OCI-LY7 (cell line): ENCODE results near the gene GPR87. TPM values are rescaled to one million over a fixed set of nuclear protein-coding genes. Genes with fewer than 3 reads are reported as not detected.

Experiments used
- BruUV-seq: library from RNA; stranded (reverse); fragments of 400-500 nt; replicated peaks from 2 replicates; lab custom pipeline; 2021; lab: Mats Ljungman, UMichigan
- CTCF ChIA-PET: fragments of 300-600 bp; sonication (Branson Sonifier 250); formaldehyde crosslinking; loops from one replicate; lab custom pipeline; 2022; ENCODE audit warnings: antibody characterized with exemption; ENCODE audit not compliant: unreplicated experiment; lab: Charles Lee
- POLR2A ChIA-PET: fragments of 300-600 bp; sonication (Branson Sonifier 250); formaldehyde crosslinking; loops from one replicate; lab custom pipeline; 2022; ENCODE audit warnings: antibody characterized with exemption; lab: Charles Lee
- DNase-seq: peaks from one replicate; pipeline ENCODE4 v3.0.0-alpha.2; 2015; ENCODE audit warnings: low spot score
- H2AFZ ChIP-seq: fragments of 200-600 bp; sonication (generic), shearing (Covaris generic); 2 replicates; pipeline ENCODE4 v1.6.1; 2014; ENCODE audit warnings: mild to moderate bottlenecking, antibody characterized with exemption, low read length, moderate library complexity
- H3K27ac ChIP-seq: fragments of 200-600 bp; sonication (generic); 2 replicates; pipeline ENCODE4 v1.5.1; 2014; ENCODE audit warnings: mixed run types, low read depth, mild to moderate bottlenecking, moderate library complexity, low read length, inconsistent platforms; ENCODE audit not compliant: poor library complexity, severe bottlenecking
- H3K36me3 ChIP-seq: fragments of 200-600 bp; sonication (generic); 2 replicates; pipeline ENCODE4 v1.6.1; 2014; ENCODE audit warnings: mild to moderate bottlenecking, antibody characterized with exemption, low read length, moderate library complexity, mixed read lengths; ENCODE audit not compliant: insufficient read depth
- H3K4me1 ChIP-seq: fragments of 200-600 bp; sonication (generic); 2 replicates; pipeline ENCODE4 v1.5.1; 2014; ENCODE audit warnings: mild to moderate bottlenecking, low read length; ENCODE audit not compliant: insufficient read depth, poor library complexity, severe bottlenecking
- H3K4me2 ChIP-seq: fragments of 200-600 bp; sonication (generic); 2 replicates; pipeline ENCODE4 v1.6.1; 2014; ENCODE audit warnings: mild to moderate bottlenecking, low read length
- H3K4me3 ChIP-seq: fragments of 200-600 bp; sonication (generic); 2 replicates; pipeline ENCODE4 v1.5.1; 2014; ENCODE audit warnings: mild to moderate bottlenecking, low read depth, low read length; ENCODE audit not compliant: poor library complexity, severe bottlenecking
- H3K79me2 ChIP-seq: fragments of 200-600 bp; sonication (generic); 2 replicates; pipeline ENCODE4 v1.6.1; 2016; ENCODE audit warnings: low read depth, mild to moderate bottlenecking, low read length, moderate library complexity, mixed read lengths; ENCODE audit not compliant: insufficient read depth
- H3K9me2 ChIP-seq: fragments of 200-600 bp; sonication (generic); 2 replicates; pipeline ENCODE4 v1.6.1; 2016; ENCODE audit warnings: mild to moderate bottlenecking, low read length, mixed read lengths; ENCODE audit not compliant: insufficient read depth
- H3K9me3 ChIP-seq: fragments of 200-600 bp; sonication (generic); 2 replicates; pipeline ENCODE4 v1.6.1; 2014; ENCODE audit warnings: mild to moderate bottlenecking, mixed run types, low read length, mixed read lengths
- H4K20me1 ChIP-seq: fragments of 200-600 bp; sonication (generic); 2 replicates; pipeline ENCODE4 v1.6.1; 2014; ENCODE audit warnings: mild to moderate bottlenecking, antibody characterized with exemption, low read length, moderate library complexity, mixed read lengths; ENCODE audit not compliant: insufficient read depth
- EZH2phosphoT487 ChIP-seq: fragments of 200-600 bp; sonication (generic); IDR thresholded peaks from 2 replicates; pipeline ENCODE4 v1.6.1; 2018; ENCODE audit warnings: low read depth, borderline replicate concordance, mild to moderate bottlenecking, mixed run types, antibody characterized with exemption, low read length, moderate library complexity, mixed read lengths
- intact Hi-C: fragments of 100-400 bp; cut with micrococcal nuclease; formaldehyde crosslinking; loops from one replicate; pipeline ENCODE4 v1.10.0; 2022; ENCODE audit not compliant: unreplicated experiment
- total RNA-seq, 2 experiments: library from RNA; depleted of rRNA in 1 of 2; stranded (reverse); fragments of >200 nt in 1 of 2; shearing (Covaris generic) in 1 of 2; gene quantifications; 2 replicates each; pipeline ENCODE4 v1.2.3, GENCODE V29; 2014 to 2022
- TF ChIP-seq, protein P1 (sequence below): fragments of 200-600 bp; sonication (generic); conservative IDR thresholded peaks from 2 replicates; pipeline ENCODE4 v1.5.1; 2014; ENCODE audit warnings: mild to moderate bottlenecking, antibody characterized with exemption, low read length, moderate library complexity, mixed read lengths

GPR87 gene
- total RNA-seq, 2 experiments from 2014 or later, result not detected

DNA sequence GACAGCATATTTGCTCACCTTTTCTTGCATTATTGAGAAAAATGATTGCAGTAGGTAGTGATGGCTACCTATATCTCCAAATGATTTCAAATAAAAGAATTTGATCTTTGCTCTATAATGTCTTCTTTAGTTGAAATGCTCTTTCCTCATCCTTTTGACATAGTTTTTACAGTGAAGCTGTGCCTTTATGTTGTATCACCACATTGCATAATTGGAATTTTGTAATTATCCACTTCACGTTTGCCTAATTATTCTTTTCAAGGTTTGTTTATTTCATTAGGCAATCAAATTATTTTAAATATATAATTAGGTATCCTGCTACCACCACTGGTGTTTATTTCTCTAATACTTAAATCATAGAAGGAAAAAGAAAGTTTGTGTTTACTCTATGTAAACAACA is 34.0 kb upstream of the GPR87 start:
- POLR2A ChIA-PET, result no interaction called here
- Histone ChIP-seq H3K79me2 (no peaks in the 10 kb centered on the region), H3K9me2 (no peaks in the 10 kb centered on the region), H3K36me3 (no peaks in the 10 kb centered on the region), H2AFZ (no peak overlapping the region), H3K27ac (no peak overlapping the region), H3K9me3 (no peaks in the 10 kb centered on the region), H3K4me3 (no peak overlapping the region), H3K4me1 (no peaks in the 10 kb centered on the region), H4K20me1 (no peaks in the 10 kb centered on the region), H3K4me2 (no peak overlapping the region)
- intact Hi-C loops, result no loop called here
- TF ChIP-seq, protein P1, sequence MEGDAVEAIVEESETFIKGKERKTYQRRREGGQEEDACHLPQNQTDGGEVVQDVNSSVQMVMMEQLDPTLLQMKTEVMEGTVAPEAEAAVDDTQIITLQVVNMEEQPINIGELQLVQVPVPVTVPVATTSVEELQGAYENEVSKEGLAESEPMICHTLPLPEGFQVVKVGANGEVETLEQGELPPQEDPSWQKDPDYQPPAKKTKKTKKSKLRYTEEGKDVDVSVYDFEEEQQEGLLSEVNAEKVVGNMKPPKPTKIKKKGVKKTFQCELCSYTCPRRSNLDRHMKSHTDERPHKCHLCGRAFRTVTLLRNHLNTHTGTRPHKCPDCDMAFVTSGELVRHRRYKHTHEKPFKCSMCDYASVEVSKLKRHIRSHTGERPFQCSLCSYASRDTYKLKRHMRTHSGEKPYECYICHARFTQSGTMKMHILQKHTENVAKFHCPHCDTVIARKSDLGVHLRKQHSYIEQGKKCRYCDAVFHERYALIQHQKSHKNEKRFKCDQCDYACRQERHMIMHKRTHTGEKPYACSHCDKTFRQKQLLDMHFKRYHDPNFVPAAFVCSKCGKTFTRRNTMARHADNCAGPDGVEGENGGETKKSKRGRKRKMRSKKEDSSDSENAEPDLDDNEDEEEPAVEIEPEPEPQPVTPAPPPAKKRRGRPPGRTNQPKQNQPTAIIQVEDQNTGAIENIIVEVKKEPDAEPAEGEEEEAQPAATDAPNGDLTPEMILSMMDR, result no peak
- no peak for TF ChIP-seq EZH2phosphoT487
- no TSS peak for BruUV-seq
- CTCF ChIA-PET, result no interaction called here
- no peak for DNase-seq

DNA sequence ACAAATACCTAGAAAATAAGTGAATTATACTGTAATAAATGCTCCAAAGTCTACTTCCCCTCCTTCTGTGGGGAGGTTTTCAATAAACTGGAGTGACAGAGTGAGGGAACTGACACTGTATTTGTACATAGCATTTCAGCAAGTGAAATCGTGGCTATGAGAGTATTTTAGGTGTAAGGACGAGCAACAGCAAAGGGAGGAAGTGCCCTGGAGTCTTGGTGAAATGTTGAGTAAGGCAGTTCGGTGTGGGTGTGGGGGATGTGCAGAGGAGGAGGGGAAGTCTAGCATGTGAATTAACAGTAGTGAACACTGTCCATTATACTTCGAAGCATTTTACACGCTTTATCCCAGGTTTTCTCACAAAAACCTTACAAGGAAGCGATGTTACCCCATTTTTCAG is 30.8 kb upstream of the GPR87 start:
- POLR2A ChIA-PET, result no interaction called here
- Histone ChIP-seq H3K79me2 (no peaks in the 10 kb centered on the region), H3K27ac (no peak overlapping the region), H3K9me3 (no peaks in the 10 kb centered on the region), H2AFZ (no peak overlapping the region), H3K4me3 (no peak overlapping the region), H4K20me1 (no peaks in the 10 kb centered on the region), H3K9me2 (no peaks in the 10 kb centered on the region), H3K36me3 (no peaks in the 10 kb centered on the region), H3K4me2 (no peak overlapping the region), H3K4me1 (no peaks in the 10 kb centered on the region)
- CTCF ChIA-PET, result no interaction called here
- intact Hi-C loops, result no loop called here
- BruUV-seq, result no TSS peak
- no peak for DNase-seq
- TF ChIP-seq EZH2phosphoT487, result no peak
- TF ChIP-seq, protein P1, result no peak

DNA sequence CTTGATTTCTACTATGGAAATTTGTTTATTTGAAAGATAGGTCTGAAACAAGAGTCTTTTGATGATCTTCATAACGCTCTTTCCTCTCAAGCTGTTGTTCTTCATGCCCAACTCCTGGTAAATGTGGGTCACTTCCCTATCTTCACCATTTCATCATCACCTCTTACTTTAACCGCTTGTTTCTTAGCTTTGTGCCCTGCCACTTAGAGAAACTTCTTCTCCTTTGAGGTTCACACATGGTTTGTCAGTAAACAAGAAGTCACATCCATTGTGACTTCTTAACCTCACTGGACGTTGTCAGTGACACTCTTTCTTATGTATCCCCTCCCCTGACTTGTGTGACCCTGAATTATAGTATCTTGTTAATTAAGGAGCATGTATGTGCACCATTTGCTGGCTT is 29.7 kb upstream of the GPR87 start:
- no peak overlapping the region for H3K27ac ChIP-seq
- intact Hi-C loops, result no loop called here
- H3K9me2 ChIP-seq, result no peaks in the 10 kb centered on the region
- H3K4me1 ChIP-seq, result no peaks in the 10 kb centered on the region
- ChIA-PET CTCF (no interaction called here), POLR2A (interaction anchor here (1.0 kb wide), 1 partner anchor 21 kb away, joined by 3 read pairs; no protein-coding TSS in a partner anchor)
- BruUV-seq, result no TSS peak
- no peak overlapping the region for H2AFZ ChIP-seq
- no peaks in the 10 kb centered on the region for H3K36me3 ChIP-seq
- DNase-seq, result no peak
- H3K4me2 ChIP-seq, result no peak overlapping the region
- H3K4me3 ChIP-seq, result no peak overlapping the region
- TF ChIP-seq EZH2phosphoT487, result no peak
- TF ChIP-seq, protein P1, result no peak
- no peaks in the 10 kb centered on the region for H3K79me2 ChIP-seq
- H3K9me3 ChIP-seq, result no peaks in the 10 kb centered on the region
- no peaks in the 10 kb centered on the region for H4K20me1 ChIP-seq
